Kidney epithelial cell (primary cell): ENCODE results near the gene EXTL2. TPM values are rescaled to one million over a fixed set of nuclear protein-coding genes. Genes with fewer than 3 reads are reported as not detected.

Experiments used
- DNase-seq: peaks from one replicate; pipeline ENCODE4 v3.0.0-alpha.2; 2010; ENCODE audit warnings: low read depth
- H3K27me3 ChIP-seq: 2 replicates; pipeline ENCODE4 v1.6.0; 2011; ENCODE audit warnings: low read length; ENCODE audit not compliant: control insufficient read depth, insufficient read depth
- H3K36me3 ChIP-seq: 2 replicates; pipeline ENCODE4 v1.5.1; 2011; ENCODE audit warnings: low read length; ENCODE audit not compliant: control insufficient read depth, insufficient read depth
- H3K4me3 ChIP-seq: 2 replicates; pipeline ENCODE4 v1.5.1; 2011; ENCODE audit warnings: low read depth, mild to moderate bottlenecking, control low read depth, low read length
- total RNA-seq: library from RNA; depleted of rRNA; stranded (reverse); fragments of >200 nt; gene quantifications from 2 replicates; pipeline ENCODE4 v1.2.3, GENCODE V29; 2015
- TF ChIP-seq, protein P1 (sequence below): IDR thresholded peaks from 2 replicates; pipeline ENCODE4 v1.5.1; 2011; ENCODE audit warnings: mild to moderate bottlenecking, moderate library complexity, low read length, control low read depth, inconsistent platforms; ENCODE audit not compliant: insufficient read depth, poor library complexity, severe bottlenecking

The EXTL2 gene
- total RNA-seq, 1 donor from 2014 or later: 10.2 TPM

- Histone ChIP-seq H3K4me3 (no peak overlapping the region), H3K27me3 (no peaks in the 10 kb centered on the region), H3K36me3 (no peaks in the 10 kb centered on the region)
- DNase-seq: no peak
- TF ChIP-seq, protein P1, sequence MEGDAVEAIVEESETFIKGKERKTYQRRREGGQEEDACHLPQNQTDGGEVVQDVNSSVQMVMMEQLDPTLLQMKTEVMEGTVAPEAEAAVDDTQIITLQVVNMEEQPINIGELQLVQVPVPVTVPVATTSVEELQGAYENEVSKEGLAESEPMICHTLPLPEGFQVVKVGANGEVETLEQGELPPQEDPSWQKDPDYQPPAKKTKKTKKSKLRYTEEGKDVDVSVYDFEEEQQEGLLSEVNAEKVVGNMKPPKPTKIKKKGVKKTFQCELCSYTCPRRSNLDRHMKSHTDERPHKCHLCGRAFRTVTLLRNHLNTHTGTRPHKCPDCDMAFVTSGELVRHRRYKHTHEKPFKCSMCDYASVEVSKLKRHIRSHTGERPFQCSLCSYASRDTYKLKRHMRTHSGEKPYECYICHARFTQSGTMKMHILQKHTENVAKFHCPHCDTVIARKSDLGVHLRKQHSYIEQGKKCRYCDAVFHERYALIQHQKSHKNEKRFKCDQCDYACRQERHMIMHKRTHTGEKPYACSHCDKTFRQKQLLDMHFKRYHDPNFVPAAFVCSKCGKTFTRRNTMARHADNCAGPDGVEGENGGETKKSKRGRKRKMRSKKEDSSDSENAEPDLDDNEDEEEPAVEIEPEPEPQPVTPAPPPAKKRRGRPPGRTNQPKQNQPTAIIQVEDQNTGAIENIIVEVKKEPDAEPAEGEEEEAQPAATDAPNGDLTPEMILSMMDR: no peak
Measured at GRCh38 chr1:100907887-100908286, 13.2 kb upstream of the EXTL2 start.

- DNase-seq: no peak
- Histone ChIP-seq H3K4me3 (no peak overlapping the region), H3K27me3 (no peaks in the 10 kb centered on the region), H3K36me3 (no peaks in the 10 kb centered on the region)
- TF ChIP-seq, protein P1: no peak
Measured at GRCh38 chr1:100905181-100905580, 10.5 kb upstream of the EXTL2 start.

DNA sequence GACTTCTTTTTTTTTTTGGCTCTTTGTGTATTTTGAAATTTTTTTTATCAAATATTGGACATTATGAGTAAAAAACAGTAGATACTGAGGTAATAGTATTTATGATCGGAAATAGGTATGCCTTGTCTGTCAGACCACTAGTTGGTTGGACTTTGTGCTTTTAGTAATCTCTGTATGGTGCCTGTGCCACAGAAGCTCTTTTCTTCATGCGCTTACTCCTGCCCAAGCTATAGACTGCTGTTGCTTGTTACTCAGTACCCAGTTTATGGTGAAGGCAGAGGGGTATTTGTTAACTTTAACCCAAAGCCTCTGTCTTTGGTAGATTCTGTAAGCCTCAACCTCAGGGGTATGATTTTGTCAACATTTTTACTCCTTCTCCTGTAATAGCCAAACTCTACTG lies 9.9 kb upstream of the EXTL2 start:
- TF ChIP-seq, protein P1: no peak
- no peaks in the 10 kb centered on the region for H3K27me3 ChIP-seq
- H3K36me3 ChIP-seq: no peaks in the 10 kb centered on the region
- no peak overlapping the region for H3K4me3 ChIP-seq
- DNase-seq: no peak

DNA sequence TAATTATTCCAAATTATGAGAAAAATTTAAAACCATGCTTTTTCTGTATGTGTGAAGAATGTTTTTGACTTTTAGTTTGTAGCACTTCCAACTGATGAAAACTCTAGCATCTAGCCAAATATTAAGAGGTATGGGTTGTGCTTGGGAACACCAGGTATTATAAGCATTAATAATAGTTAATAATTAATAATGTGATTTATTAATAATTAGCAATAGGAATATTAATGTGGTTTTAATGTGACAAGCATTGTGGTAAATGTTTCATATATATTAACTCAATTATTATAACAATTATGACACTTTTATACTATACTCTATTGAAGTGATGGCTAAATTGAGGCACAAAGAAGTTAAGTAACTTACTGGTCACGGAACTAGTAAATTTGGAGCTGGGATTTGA lies 9.1 kb upstream of the EXTL2 start:
- no peaks in the 10 kb centered on the region for H3K27me3 ChIP-seq
- H3K4me3 ChIP-seq: no peak overlapping the region
- no peak for DNase-seq
- H3K36me3 ChIP-seq: no peaks in the 10 kb centered on the region
- TF ChIP-seq, protein P1: no peak

DNA sequence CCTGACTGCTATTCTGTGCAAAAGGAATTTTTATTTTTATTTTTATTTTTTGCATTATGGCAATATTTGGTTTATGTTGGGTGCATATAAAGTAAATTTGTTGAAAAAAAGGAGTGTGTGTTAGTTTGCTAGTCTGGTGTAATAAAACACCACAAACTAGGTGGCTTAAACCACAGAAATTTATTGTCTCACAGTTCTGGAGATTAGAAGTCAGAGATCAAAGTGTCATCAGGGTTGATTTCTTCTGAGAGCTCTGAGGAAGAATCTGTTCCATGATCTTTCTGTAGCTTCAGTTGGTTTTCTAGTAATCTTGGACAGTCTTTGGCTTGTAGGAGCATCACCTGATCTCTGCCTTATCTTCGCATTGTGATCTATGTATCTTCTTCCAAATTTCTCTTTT lies 7.7 kb upstream of the EXTL2 start:
- no peaks in the 10 kb centered on the region for H3K36me3 ChIP-seq
- TF ChIP-seq, protein P1: no peak
- no peaks in the 10 kb centered on the region for H3K27me3 ChIP-seq
- DNase-seq: no peak
- no peak overlapping the region for H3K4me3 ChIP-seq

DNA sequence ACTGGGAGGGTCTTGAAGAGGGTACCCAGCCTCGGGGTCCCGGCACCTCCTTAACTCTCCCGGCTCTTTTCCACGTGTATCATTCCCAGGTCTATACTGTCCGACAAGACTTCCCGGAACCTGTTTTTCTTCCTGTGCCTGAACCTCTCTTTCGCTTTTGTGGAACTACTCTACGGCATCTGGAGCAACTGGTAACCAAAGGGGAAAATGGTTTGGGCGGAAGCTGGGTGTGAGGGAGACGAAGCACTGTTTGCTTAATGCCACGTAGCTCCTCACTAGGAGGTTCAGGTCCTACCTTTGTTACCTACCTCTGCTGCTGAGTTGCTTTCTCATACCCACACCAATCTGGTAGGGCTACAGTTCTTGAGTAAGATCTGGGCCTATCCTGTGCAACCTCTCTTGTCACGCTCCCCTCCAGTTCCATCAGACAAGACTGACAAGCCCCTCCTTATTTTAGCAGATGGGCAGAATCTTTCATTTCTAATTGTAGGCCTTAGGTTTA lies 1.9 kb upstream of the EXTL2 start:
- peak overlapping the region; percentile 86 for H3K4me3 ChIP-seq
- no peak for DNase-seq
- H3K27me3 ChIP-seq: no peaks in the 10 kb centered on the region
- TF ChIP-seq, protein P1: no peak
- no peaks in the 10 kb centered on the region for H3K36me3 ChIP-seq
